Measurements from ENCODE around the gene SETD3. TPM values are rescaled to one million over a fixed set of nuclear protein-coding genes. Genes with fewer than 3 reads are reported as not detected.

SETD3 gene
- total RNA-seq, 1 donor from 2014 or later: 67.4 TPM

- Mint-ChIP-seq H3K36me3 (ENCODE audit: low read depth, unreplicated experiment) (peaks cover 22% of the 10 kb centered on the region), H3K27ac (ENCODE audit: unreplicated experiment) (no peak overlapping the region), H3K4me1 (ENCODE audit: unreplicated experiment) (peaks cover 16% of the 10 kb centered on the region), H3K27me3 (ENCODE audit: unreplicated experiment) (peaks cover 1% of the 10 kb centered on the region), H3K9me3 (ENCODE audit: unreplicated experiment) (no peaks in the 10 kb centered on the region), H3K4me3 (ENCODE audit: unreplicated experiment) (no peak overlapping the region)
- DNase-seq (ENCODE audit: low spot score): peak; percentile 31
- TF ChIP-seq CTCF (IDR thresholded peaks at IDR 0.05; ENCODE audit: unreplicated experiment): peak; percentile 27
Measured at GRCh38 chr14:99441157-99441870, 39.3 kb downstream of the SETD3 start.

- no peak for DNase-seq (ENCODE audit: low spot score)
- TF ChIP-seq CTCF (IDR thresholded peaks at IDR 0.05; ENCODE audit: unreplicated experiment): no peak
- Mint-ChIP-seq H3K9me3 (ENCODE audit: unreplicated experiment) (no peaks in the 10 kb centered on the region), H3K27ac (ENCODE audit: unreplicated experiment) (no peak overlapping the region), H3K27me3 (ENCODE audit: unreplicated experiment) (peaks cover 1% of the 10 kb centered on the region), H3K4me1 (ENCODE audit: unreplicated experiment) (peaks cover 23% of the 10 kb centered on the region), H3K36me3 (ENCODE audit: low read depth, unreplicated experiment) (peaks cover 29% of the 10 kb centered on the region), H3K4me3 (ENCODE audit: unreplicated experiment) (peak overlapping the region; percentile 60)
Measured at GRCh38 chr14:99440278-99440677, 40.4 kb downstream of the SETD3 start.

GRCh38 chr14:99437706-99438105 is 43.0 kb downstream of the SETD3 start:
- Mint-ChIP-seq H3K27ac (ENCODE audit: unreplicated experiment) (peak overlapping the region; percentile 33), H3K4me3 (ENCODE audit: unreplicated experiment) (no peak overlapping the region), H3K27me3 (ENCODE audit: unreplicated experiment) (peaks cover 1% of the 10 kb centered on the region), H3K4me1 (ENCODE audit: unreplicated experiment) (peaks cover 25% of the 10 kb centered on the region), H3K9me3 (ENCODE audit: unreplicated experiment) (no peaks in the 10 kb centered on the region), H3K36me3 (ENCODE audit: low read depth, unreplicated experiment) (peaks cover 31% of the 10 kb centered on the region)
- TF ChIP-seq CTCF (IDR thresholded peaks at IDR 0.05; ENCODE audit: unreplicated experiment): no peak
- no peak for DNase-seq (ENCODE audit: low spot score)

GRCh38 chr14:99436247-99437180 is 44.1 kb downstream of the SETD3 start:
- H3K27me3 Mint-ChIP-seq (ENCODE audit: unreplicated experiment): peaks cover 1% of the 10 kb centered on the region
- TF ChIP-seq CTCF (IDR thresholded peaks at IDR 0.05; ENCODE audit: unreplicated experiment): no peak
- H3K36me3 Mint-ChIP-seq (ENCODE audit: low read depth, unreplicated experiment): peaks cover 22% of the 10 kb centered on the region
- peak overlapping the region; percentile 50 for H3K27ac Mint-ChIP-seq (ENCODE audit: unreplicated experiment)
- no peak overlapping the region for H3K4me3 Mint-ChIP-seq (ENCODE audit: unreplicated experiment)
- no peaks in the 10 kb centered on the region for H3K9me3 Mint-ChIP-seq (ENCODE audit: unreplicated experiment)
- peaks cover 25% of the 10 kb centered on the region for H3K4me1 Mint-ChIP-seq (ENCODE audit: unreplicated experiment)
- DNase-seq (ENCODE audit: low spot score): no peak
